PC-9 (cell line): ENCODE measurements around the gene EDRF1. TPM values are rescaled to one million over a fixed set of nuclear protein-coding genes. Genes with fewer than 3 reads are reported as not detected.

Source experiments
- BruUV-seq: library from RNA; stranded (reverse); fragments of 400-500 nt; replicated peaks from 2 replicates; lab custom pipeline; 2021; lab: Mats Ljungman, UMichigan
- CTCF ChIA-PET: fragments of 300-600 bp; sonication (Branson Sonifier 250); formaldehyde crosslinking; loops from one replicate; lab custom pipeline; 2022; ENCODE audit warnings: antibody characterized with exemption; lab: Charles Lee
- POLR2A ChIA-PET: fragments of 300-600 bp; sonication (Branson Sonifier 250); formaldehyde crosslinking; loops from one replicate; lab custom pipeline; 2022; ENCODE audit warnings: antibody characterized with exemption; ENCODE audit not compliant: unreplicated experiment; lab: Charles Lee
- DNase-seq, 2 experiments: peaks; one replicate each; pipeline versions ENCODE4 v3.0.0 to v3.0.0-alpha.2; 2015 to 2022; ENCODE audit warnings: mixed read lengths in 1 of 2
- H2AFZ ChIP-seq: fragments of 200-600 bp; sonication (generic); 2 replicates; pipeline ENCODE4 v1.8.1; 2017; ENCODE audit warnings: antibody characterized with exemption
- H3F3A ChIP-seq: fragments of 200-600 bp; sonication (generic); 2 replicates; pipeline ENCODE4 v1.8.1; 2017; ENCODE audit warnings: antibody characterized with exemption, mild to moderate bottlenecking, low read depth; ENCODE audit not compliant: insufficient read depth
- H3K27ac ChIP-seq: fragments of 200-600 bp; sonication (generic); 2 replicates; pipeline ENCODE4 v1.6.1; 2016; ENCODE audit warnings: mixed run types
- H3K27me3 ChIP-seq: fragments of 200-600 bp; sonication (generic); 2 replicates; pipeline ENCODE4 v1.6.1; 2016; ENCODE audit warnings: low read depth, mixed run types; ENCODE audit not compliant: insufficient read depth
- H3K36me3 ChIP-seq: fragments of 200-600 bp; sonication (generic); 2 replicates; pipeline ENCODE4 v1.6.1; 2016; ENCODE audit warnings: low read depth, mixed run types
- H3K4me1 ChIP-seq: fragments of 200-600 bp; sonication (generic); replicated peaks from 2 replicates; pipeline ENCODE4 v1.6.1; 2016; ENCODE audit warnings: mixed run types; ENCODE audit not compliant: insufficient read depth
- H3K4me2 ChIP-seq: fragments of 200-600 bp; sonication (generic); 2 replicates; pipeline ENCODE4 v1.6.1; 2017; ENCODE audit warnings: mixed run types
- H3K4me3 ChIP-seq: fragments of 200-600 bp; sonication (generic); 2 replicates; pipeline ENCODE4 v1.6.1; 2016; ENCODE audit warnings: mixed run types
- H3K79me2 ChIP-seq: fragments of 200-600 bp; sonication (generic); 2 replicates; pipeline ENCODE4 v1.6.1; 2017; ENCODE audit warnings: low read depth, mixed run types
- H3K9me2 ChIP-seq: fragments of 200-600 bp; sonication (generic); 2 replicates; pipeline ENCODE4 v1.8.1; 2017; ENCODE audit warnings: mild to moderate bottlenecking; ENCODE audit not compliant: insufficient read depth
- H3K9me3 ChIP-seq: fragments of 200-600 bp; sonication (generic); 2 replicates; pipeline ENCODE4 v1.8.1; 2016; ENCODE audit warnings: low read depth; ENCODE audit not compliant: insufficient read depth
- H4K20me1 ChIP-seq: fragments of 200-600 bp; sonication (generic); 2 replicates; pipeline ENCODE4 v1.8.1; 2017; ENCODE audit not compliant: insufficient read depth
- EZH2 ChIP-seq: fragments of 200-600 bp; sonication (generic); IDR thresholded peaks from 2 replicates; pipeline ENCODE4 v1.8.0; 2017; ENCODE audit warnings: antibody characterized with exemption, low read depth
- intact Hi-C: fragments of 100-400 bp; cut with micrococcal nuclease; formaldehyde crosslinking; loops from one replicate; pipeline ENCODE4 v1.10.0; 2022; ENCODE audit not compliant: unreplicated experiment
- total RNA-seq: library from RNA; stranded (reverse); gene quantifications from 2 replicates; pipeline ENCODE4 v1.2.3, GENCODE V29; 2021
- TF ChIP-seq, protein P1 (sequence below): fragments of 200-600 bp; sonication (generic); conservative IDR thresholded peaks from 2 replicates; pipeline ENCODE4 v1.6.1; 2017; ENCODE audit warnings: mixed run types, antibody characterized with exemption, mild to moderate bottlenecking, moderate library complexity

Gene EDRF1
- total RNA-seq, 1 experiment from 2014 or later, result 21.7 TPM

DNA sequence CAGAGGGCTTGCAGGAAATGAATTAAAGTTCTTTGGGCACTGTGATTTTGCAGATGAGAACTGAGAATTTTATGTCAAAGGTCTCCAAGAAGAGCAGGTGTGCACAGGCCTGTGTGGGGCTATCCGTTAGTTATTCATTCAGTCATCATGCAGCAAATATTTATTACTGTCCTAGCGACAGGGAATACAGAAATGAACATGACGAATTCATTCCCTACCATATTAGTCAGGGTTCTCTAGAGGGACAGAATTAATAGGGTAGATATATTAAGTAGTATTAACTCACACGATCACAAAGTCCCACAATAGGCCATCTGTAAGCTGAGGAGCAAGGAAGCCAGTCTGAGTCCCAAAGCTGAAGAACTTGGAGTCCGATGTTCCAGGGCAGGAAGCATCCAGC, 59.0 kb downstream of the EDRF1 start:
- Histone ChIP-seq H3K36me3 (no peaks in the 10 kb centered on the region), H3K9me2 (no peaks in the 10 kb centered on the region), H3K4me3 (no peak overlapping the region), H3K27me3 (no peaks in the 10 kb centered on the region), H3K27ac (no peak overlapping the region), H3K79me2 (no peaks in the 10 kb centered on the region), H3K9me3 (no peaks in the 10 kb centered on the region), H3K4me1 (no peaks in the 10 kb centered on the region), H3K4me2 (no peak overlapping the region), H2AFZ (no peak overlapping the region), H4K20me1 (no peaks in the 10 kb centered on the region), H3F3A (no peaks in the 10 kb centered on the region)
- no peak for TF ChIP-seq EZH2
- TF ChIP-seq, protein P1, sequence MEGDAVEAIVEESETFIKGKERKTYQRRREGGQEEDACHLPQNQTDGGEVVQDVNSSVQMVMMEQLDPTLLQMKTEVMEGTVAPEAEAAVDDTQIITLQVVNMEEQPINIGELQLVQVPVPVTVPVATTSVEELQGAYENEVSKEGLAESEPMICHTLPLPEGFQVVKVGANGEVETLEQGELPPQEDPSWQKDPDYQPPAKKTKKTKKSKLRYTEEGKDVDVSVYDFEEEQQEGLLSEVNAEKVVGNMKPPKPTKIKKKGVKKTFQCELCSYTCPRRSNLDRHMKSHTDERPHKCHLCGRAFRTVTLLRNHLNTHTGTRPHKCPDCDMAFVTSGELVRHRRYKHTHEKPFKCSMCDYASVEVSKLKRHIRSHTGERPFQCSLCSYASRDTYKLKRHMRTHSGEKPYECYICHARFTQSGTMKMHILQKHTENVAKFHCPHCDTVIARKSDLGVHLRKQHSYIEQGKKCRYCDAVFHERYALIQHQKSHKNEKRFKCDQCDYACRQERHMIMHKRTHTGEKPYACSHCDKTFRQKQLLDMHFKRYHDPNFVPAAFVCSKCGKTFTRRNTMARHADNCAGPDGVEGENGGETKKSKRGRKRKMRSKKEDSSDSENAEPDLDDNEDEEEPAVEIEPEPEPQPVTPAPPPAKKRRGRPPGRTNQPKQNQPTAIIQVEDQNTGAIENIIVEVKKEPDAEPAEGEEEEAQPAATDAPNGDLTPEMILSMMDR, result no peak
- intact Hi-C loops, result no loop called here
- ChIA-PET CTCF (no interaction called here), POLR2A (no interaction called here)
- DNase-seq, result no peak
- BruUV-seq, result no TSS peak

DNA sequence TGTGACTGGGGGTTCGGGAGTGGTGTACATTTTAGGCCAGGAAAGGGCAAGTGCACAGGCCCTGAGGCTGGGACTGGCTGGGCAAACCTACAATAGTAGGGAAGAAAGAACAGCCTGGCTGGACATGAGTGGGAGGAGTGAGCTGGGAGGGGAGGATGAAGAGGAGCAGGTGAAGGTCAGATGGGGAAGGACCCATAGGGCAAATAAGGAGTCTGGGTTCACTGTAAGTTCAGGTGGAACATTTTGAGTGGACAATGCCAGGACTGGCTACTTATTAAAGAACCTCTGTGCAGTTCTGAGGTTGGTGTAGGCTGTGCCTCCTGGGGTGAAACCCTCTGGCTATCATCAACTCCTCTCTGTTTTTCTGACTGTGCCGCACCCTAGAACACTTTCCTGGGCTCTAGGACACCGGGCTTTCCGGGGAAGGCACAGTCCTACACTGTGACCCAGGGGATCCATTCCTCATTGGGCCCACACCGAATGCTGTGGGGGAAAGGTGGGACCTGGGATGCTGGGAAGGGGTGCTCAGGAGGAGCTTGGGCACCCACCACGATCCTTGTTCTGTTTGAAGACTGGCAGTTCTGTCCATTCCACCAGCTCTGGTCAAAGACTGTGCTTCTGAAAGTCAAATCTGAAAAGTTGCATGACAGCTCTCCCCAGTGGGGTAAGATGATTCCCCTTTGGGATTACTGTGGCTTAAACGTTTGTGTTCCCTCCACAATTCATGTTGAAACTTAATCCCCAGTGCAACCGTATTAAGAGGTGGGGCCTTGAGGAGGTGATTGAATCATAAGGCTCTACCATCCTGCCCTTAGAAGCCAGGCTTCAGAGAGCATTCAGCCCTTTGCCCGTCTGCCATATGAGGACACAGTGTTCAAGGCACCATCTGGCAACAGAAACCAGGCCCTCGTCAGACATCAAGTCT, 60.2 kb downstream of the EDRF1 start:
- H3K79me2 ChIP-seq, result no peaks in the 10 kb centered on the region
- H3K27me3 ChIP-seq, result no peaks in the 10 kb centered on the region
- ChIA-PET POLR2A (no interaction called here), CTCF (no interaction called here)
- no peaks in the 10 kb centered on the region for H3K4me1 ChIP-seq
- no peaks in the 10 kb centered on the region for H3K36me3 ChIP-seq
- H3K27ac ChIP-seq, result no peak overlapping the region
- intact Hi-C loops, result no loop called here
- TF ChIP-seq EZH2, result no peak
- TF ChIP-seq, protein P1, result no peak
- no peaks in the 10 kb centered on the region for H3K9me3 ChIP-seq
- H3K4me2 ChIP-seq, result no peak overlapping the region
- no peaks in the 10 kb centered on the region for H4K20me1 ChIP-seq
- no peak for DNase-seq
- H2AFZ ChIP-seq, result no peak overlapping the region
- H3K9me2 ChIP-seq, result no peaks in the 10 kb centered on the region
- no peak overlapping the region for H3K4me3 ChIP-seq
- no TSS peak for BruUV-seq
- no peaks in the 10 kb centered on the region for H3F3A ChIP-seq

DNA sequence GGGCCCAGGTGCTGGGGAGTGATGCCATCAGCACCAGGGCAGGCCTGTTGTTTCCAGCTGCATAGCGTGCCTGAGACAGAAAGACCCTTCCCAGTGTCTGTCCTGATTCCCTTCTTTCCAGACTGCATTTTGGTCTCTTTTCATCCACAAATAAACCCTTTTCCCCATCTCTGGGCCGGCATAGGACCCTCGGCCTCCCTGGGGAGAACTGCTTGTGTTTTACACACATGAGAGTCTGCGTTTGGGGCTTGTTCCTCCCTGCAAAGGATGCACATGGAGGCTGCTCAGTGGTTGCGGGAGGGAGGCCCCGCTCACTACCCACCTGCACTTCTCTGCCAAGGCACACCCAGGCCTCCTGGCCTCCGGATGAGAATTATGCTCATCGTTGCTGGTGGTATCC, 61.9 kb downstream of the EDRF1 start:
- H3K79me2 ChIP-seq, result no peaks in the 10 kb centered on the region
- H3F3A ChIP-seq, result no peaks in the 10 kb centered on the region
- ChIA-PET POLR2A (no interaction called here), CTCF (no interaction called here)
- H3K4me2 ChIP-seq, result no peak overlapping the region
- H4K20me1 ChIP-seq, result no peaks in the 10 kb centered on the region
- no peak overlapping the region for H3K4me3 ChIP-seq
- no peaks in the 10 kb centered on the region for H3K36me3 ChIP-seq
- BruUV-seq, result no TSS peak
- no peaks in the 10 kb centered on the region for H3K4me1 ChIP-seq
- no peak overlapping the region for H2AFZ ChIP-seq
- no peaks in the 10 kb centered on the region for H3K9me3 ChIP-seq
- TF ChIP-seq, protein P1, result no peak
- no peak for TF ChIP-seq EZH2
- intact Hi-C loops, result no loop called here
- no peak overlapping the region for H3K27ac ChIP-seq
- DNase-seq, result no peak
- no peaks in the 10 kb centered on the region for H3K9me2 ChIP-seq
- no peaks in the 10 kb centered on the region for H3K27me3 ChIP-seq
